Heart right ventricle (tissue), 16 donors: ENCODE results near the gene CTDSPL2. TPM values are rescaled to one million over a fixed set of nuclear protein-coding genes. Genes with fewer than 3 reads are reported as not detected.

Experiments used
- ATAC-seq, 8 donors: fragments of 200-7000 bp; cut with Tn5 transposase; one replicate each; pipeline ENCODE4 v1.9.1; 2020; ENCODE audit warnings: mild to moderate bottlenecking in 8 of 8, moderate library complexity in 8 of 8, moderate number of reproducible peaks in 1 of 8
- DNase-seq, 2 donors: peaks; one replicate each; pipeline ENCODE4 v3.0.0-alpha.2; 2020
- H3K27ac ChIP-seq, 10 donors: fragments of 200-600 bp; sonication (generic) in 2 of 10; one replicate each; pipeline versions ENCODE4 v1.5.0 to v1.8.0; 2020 to 2022; ENCODE audit warnings: mild to moderate bottlenecking in 3 of 10
- H3K27me3 ChIP-seq, 7 donors: fragments of 200-600 bp; one replicate each; pipeline ENCODE4 v1.8.0; 2021 to 2022; ENCODE audit warnings: mild to moderate bottlenecking in 2 of 7
- H3K36me3 ChIP-seq, 9 donors: fragments of 200-600 bp; sonication (generic) in 1 of 9; one replicate each; pipeline versions ENCODE4 v1.5.0 to v1.8.0; 2020 to 2022; ENCODE audit warnings: mild to moderate bottlenecking in 2 of 9
- H3K4me1 ChIP-seq, 9 donors: fragments of 200-600 bp; sonication (generic) in 1 of 9; one replicate each; pipeline versions ENCODE4 v1.5.0 to v1.8.0; 2020 to 2022; ENCODE audit warnings: mild to moderate bottlenecking in 4 of 9
- H3K4me3 ChIP-seq, 10 donors: fragments of 200-600 bp; sonication (generic) in 2 of 10; one replicate each; pipeline versions ENCODE4 v1.5.0 to v1.8.0; 2020 to 2022; ENCODE audit warnings: mild to moderate bottlenecking in 7 of 10, moderate library complexity in 2 of 10
- H3K9me3 ChIP-seq, 11 donors: fragments of 200-600 bp in 10 of 11; sonication (generic) in 2 of 11; one replicate each; pipeline versions ENCODE4 v1.5.0 to v1.8.0; 2013 to 2022; ENCODE audit warnings: mild to moderate bottlenecking in 2 of 11, control low read depth in 1 of 11, moderate library complexity in 1 of 11
- WGBS, 2 donors: extraction: QIAGEN DNeasy Blood & Tissue Kit; methylation state at CpG; one replicate each; pipeline ENCODE4 v1.1.7; 2013; ENCODE audit warnings: inconsistent platforms in 1 of 2; 5-methylcytosine and 5-hydroxymethylcytosine counted together
- intact Hi-C, 10 donors: fragments of 100-400 bp; cut with DNase I; formaldehyde crosslinking; loops; one replicate each; pipeline versions ENCODE4 v1.11.1 to v1.14.2; 2022
- polyA plus RNA-seq, 2 donors: library from polyadenylated mRNA; stranded (reverse); fragments of 200-250 nt; gene quantifications; one replicate each; pipeline ENCODE4 v1.2.3, GENCODE V29; 2013
- total RNA-seq, 10 donors: library from RNA; stranded (reverse); fragmentation: NEBNext Ultra II Directional in 3 of 10; extraction: Animal tissue kit (Norgen Biotek cat#: 25700) in 3 of 10; gene quantifications; one replicate each; pipeline versions ENCODE4 v1.2.1 to v1.2.4, GENCODE V29; 2021 to 2023
- TF ChIP-seq, protein P1 (sequence below), 9 donors: fragments of 200-600 bp; sonication (generic) in 2 of 9; IDR thresholded peaks; one replicate each; pipeline versions ENCODE4 v1.5.0 to v1.8.0; 2021 to 2022; ENCODE audit warnings: antibody characterized with exemption in 9 of 9, mild to moderate bottlenecking in 5 of 9, moderate library complexity in 1 of 9
- donor health status: Arrhythmogenic right ventricular cardiomyopathy.
- donor health status: ischemic (EF 13 %, LVEDD 7.1; RV severe dilation, severe dysfunction).
- donor health status: healthy with polysubstance abuse.
- donor health status: DM: no; HTN: yes; CAD: no.
- donor health status: DM: no; HTN: no; CAD: no.
- donor health status: ischemic (EF 25% LVEDD 6.9; RV normal size, moderate dysfunction).
- donor health status: ischemic (EF 25% LVEDD 5.7; RV mildly dilated, moderate dysfunction).
- donor health status: healthy.
- donor health status: DM: yes; HTN: yes; CAD: no.
- donor health status: Ischemic cardiomyopathy.
- donor health status: ischemic (EF 35%, LVEDD 5.7; RV mildly dilated, moderate dysfunction).
- donor health status: nonischemic (EF 11% LVEDD 7.7; RV severe dilation, severe dysfunction).
- donor health status: DM: yes; HTN: yes; CAD: no.
- donor health status: PGD.
- donor health status: ischemic (EF 29% LVEDD 5.4; RV normal size, mild dysfunction).
- donor health status: nonischemic (EF 23%, LVEDD 6.1; RV moderate dilation, normal function).

The CTDSPL2 gene
- total and polyA plus RNA-seq, 12 donors = 3.5 to 22.3 (median 17.7) TPM

DNA sequence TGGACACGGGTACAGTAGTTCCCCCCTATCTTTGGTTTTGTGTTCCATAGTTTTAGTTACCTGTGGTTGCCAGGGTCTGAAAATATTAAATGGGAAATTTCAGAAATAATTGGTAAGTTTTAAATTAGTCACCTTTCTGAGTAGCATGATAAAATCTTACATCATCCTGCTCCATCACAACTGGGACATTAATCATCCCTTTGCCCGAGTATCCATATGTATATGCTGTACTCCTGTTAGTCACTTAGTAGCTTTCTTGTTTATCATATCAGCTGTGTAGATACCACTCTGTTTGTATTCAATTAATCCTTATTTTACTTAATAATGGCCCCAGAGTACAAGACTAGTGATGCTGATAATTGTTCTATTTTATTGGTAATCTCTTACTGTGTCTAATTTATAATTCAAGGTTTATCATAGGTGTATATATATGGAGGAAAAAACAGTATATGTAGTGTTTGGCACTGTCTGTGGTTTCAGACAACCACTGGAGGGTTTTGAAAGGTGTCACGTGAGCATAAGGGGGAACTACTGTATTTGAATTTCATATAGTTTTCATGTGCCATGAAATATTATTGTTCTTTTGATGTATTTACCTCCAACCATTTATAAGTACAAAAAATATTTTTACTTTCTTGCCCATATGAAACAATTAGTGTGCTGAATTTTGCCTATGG lies 41.4 kb downstream of the CTDSPL2 start:
- no peaks in the 10 kb centered on the region for H3K4me1 ChIP-seq
- H3K9me3 ChIP-seq = peaks cover 0 to 15% (median 0%) of the 10 kb centered on the region in 11 donors
- WGBS, 2 donors = 78 to 81% methylated on average over 3 of the region's 3 CpGs
- TF ChIP-seq, protein P1, sequence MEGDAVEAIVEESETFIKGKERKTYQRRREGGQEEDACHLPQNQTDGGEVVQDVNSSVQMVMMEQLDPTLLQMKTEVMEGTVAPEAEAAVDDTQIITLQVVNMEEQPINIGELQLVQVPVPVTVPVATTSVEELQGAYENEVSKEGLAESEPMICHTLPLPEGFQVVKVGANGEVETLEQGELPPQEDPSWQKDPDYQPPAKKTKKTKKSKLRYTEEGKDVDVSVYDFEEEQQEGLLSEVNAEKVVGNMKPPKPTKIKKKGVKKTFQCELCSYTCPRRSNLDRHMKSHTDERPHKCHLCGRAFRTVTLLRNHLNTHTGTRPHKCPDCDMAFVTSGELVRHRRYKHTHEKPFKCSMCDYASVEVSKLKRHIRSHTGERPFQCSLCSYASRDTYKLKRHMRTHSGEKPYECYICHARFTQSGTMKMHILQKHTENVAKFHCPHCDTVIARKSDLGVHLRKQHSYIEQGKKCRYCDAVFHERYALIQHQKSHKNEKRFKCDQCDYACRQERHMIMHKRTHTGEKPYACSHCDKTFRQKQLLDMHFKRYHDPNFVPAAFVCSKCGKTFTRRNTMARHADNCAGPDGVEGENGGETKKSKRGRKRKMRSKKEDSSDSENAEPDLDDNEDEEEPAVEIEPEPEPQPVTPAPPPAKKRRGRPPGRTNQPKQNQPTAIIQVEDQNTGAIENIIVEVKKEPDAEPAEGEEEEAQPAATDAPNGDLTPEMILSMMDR (IDR thresholded peaks at IDR 0.05) = no peak
- DNase-seq = no peak
- H3K27ac ChIP-seq = no peak overlapping the region
- intact Hi-C loops = no loop called here
- H3K4me3 ChIP-seq = no peak overlapping the region
- H3K36me3 ChIP-seq = peaks cover 0 to 58% (median 9%) of the 10 kb centered on the region in 9 donors
- H3K27me3 ChIP-seq = no peaks in the 10 kb centered on the region
- no peak for ATAC-seq

DNA sequence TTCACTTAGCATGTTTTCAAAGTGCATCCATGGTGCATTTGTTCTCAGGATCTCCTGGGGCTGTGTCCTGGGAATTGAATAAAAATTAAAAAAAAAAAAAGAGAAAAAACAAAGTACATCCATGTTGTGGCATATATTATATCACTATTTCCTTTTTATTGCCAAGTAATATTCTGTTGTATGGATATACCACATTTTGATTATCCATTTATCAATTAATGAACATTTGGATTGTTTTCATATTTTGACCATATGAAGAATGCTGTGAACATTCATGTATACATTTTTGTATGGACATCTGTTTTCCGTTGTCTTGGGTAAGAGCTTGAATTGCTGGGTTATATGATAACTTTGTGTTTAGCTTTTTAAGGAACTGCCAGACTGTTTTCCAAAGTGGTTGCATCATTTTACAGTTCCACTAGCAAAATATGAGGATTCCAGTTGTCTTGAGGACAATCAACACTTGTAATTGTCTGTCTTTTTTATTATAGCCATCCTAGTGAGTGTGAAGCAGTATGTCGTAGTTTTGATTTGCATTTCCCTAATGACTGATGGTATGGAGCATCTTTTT lies 44.5 kb downstream of the CTDSPL2 start:
- intact Hi-C loops = no loop called here
- DNase-seq (no peak), ATAC-seq (no peak)
- whole genome bisulfite sequencing, 2 donors = 96 to 97% methylated on average over 2 of the region's 2 CpGs
- no peak overlapping the region for H3K4me3 ChIP-seq
- peaks cover 0 to 55% (median 9%) of the 10 kb centered on the region in 9 donors for H3K36me3 ChIP-seq
- no peak overlapping the region for H3K27ac ChIP-seq
- no peaks in the 10 kb centered on the region for H3K27me3 ChIP-seq
- peaks cover 0 to 15% (median 0%) of the 10 kb centered on the region in 11 donors for H3K9me3 ChIP-seq
- TF ChIP-seq, protein P1 (IDR thresholded peaks at IDR 0.05) = no peak
- H3K4me1 ChIP-seq = no peaks in the 10 kb centered on the region

DNA sequence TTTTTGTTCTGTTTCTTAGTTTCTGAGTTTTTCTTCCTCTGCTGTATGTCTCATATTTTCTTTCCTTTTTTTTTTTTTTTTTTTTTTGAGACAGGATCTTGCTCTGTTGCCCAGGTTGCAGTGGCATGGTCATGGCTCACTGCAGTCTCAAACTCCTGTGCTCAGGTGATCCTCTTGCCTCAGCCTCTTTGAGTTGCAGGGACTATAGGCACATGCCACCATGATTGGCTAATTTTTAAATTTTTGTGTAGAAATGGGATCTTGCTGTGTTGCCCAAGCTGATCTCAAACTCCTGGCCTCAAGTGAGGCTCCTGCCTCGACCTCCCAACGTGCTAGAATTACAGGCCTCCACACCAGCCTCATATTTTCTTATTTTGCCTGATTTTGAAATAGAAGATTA lies 51.9 kb downstream of the CTDSPL2 start:
- H3K27ac ChIP-seq = no peak overlapping the region
- no peaks in the 10 kb centered on the region for H3K27me3 ChIP-seq
- ATAC-seq = no peak
- no peak for DNase-seq
- peaks cover 0 to 4% (median 0%) of the 10 kb centered on the region in 9 donors for H3K4me1 ChIP-seq
- H3K36me3 ChIP-seq = peaks cover 0 to 20% (median 0%) of the 10 kb centered on the region in 9 donors
- intact Hi-C loops = no loop called here
- WGBS, 2 donors = 96 to 99% methylated on average over 2 of the region's 2 CpGs
- no peak overlapping the region for H3K4me3 ChIP-seq
- H3K9me3 ChIP-seq = no peaks in the 10 kb centered on the region
- TF ChIP-seq, protein P1 (IDR thresholded peaks at IDR 0.05) = no peak

DNA sequence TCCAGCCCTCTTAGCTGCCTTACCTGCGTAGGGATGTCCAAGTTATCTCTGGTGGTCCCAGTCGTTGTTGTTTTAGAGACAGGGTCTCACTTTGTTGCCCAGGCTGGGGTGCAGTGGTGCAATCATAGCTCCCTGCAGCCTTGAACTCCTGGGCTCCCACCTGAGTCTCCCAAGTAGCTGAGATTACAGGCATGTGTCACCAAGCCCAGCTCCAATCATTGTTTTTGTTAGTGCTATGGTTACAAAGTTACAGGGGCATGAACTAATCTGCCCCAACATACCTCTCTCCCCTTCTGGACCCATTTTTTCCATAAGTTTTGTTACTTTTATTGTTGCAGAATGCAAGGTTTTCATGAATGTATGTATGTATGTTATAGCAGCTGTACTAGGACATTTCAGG lies 54.7 kb downstream of the CTDSPL2 start:
- TF ChIP-seq, protein P1 (IDR thresholded peaks at IDR 0.05) = no peak
- Histone ChIP-seq H3K27ac (no peak overlapping the region), H3K36me3 (peaks cover 0 to 34% (median 5%) of the 10 kb centered on the region in 9 donors), H3K4me1 (peaks cover 0 to 13% (median 0%) of the 10 kb centered on the region in 9 donors), H3K27me3 (no peaks in the 10 kb centered on the region), H3K4me3 (no peak overlapping the region), H3K9me3 (no peaks in the 10 kb centered on the region)
- 92 to 96% methylated on average over 2 of the region's 2 CpGs for WGBS, 2 donors
- no peak for ATAC-seq
- DNase-seq = no peak
- intact Hi-C loops = no loop called here
